Posterior cingulate gyrus (tissue), 11 donors: ENCODE data around the gene CENPC.
A peak's percentile ranks its signal among the peaks of the same experiment; 100 is the strongest.
"Not testable (repeated sequence)": the region's sequence is repeated elsewhere in the genome, so short reads cannot be mapped to it uniquely, and the experiment has no call there.

Source experiments
- DNase-seq, 10 donors: peaks; one replicate each; pipeline versions ENCODE4 v3.0.0 to v3.0.0-alpha.2; 2020 to 2021; ENCODE audit warnings: mixed read lengths in 3 of 10
- intact Hi-C: fragments of 100-400 bp; cut with DNase I; formaldehyde crosslinking; loops from one replicate; pipeline ENCODE4 v1.15.1; 2023

The CENPC gene

GRCh38 chr4:67483868-67484602 lies 61.3 kb downstream of the CENPC start:
- intact Hi-C loops, result no loop called here
- DNase-seq, result no peak

DNA sequence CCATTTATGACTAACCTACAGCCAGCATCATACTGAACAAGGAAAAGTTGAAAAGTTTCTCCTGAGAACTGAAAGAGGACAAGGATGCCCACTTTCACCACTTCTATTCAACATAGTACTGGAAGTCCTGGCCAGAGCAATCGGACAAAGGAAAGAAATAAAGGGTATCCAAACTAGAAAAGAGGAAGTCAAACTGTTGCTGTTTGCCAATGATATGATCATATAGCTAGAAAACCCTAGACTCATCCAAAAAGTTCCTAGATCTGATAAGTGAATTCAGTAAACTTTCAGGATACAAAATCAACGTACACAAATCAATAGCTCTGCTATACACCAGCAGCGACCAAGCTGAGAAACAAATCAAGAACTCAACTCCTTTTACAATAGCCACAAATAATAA lies 64.5 kb downstream of the CENPC start:
- DNase-seq, result no peak
- intact Hi-C loops, result no loop called here

DNA sequence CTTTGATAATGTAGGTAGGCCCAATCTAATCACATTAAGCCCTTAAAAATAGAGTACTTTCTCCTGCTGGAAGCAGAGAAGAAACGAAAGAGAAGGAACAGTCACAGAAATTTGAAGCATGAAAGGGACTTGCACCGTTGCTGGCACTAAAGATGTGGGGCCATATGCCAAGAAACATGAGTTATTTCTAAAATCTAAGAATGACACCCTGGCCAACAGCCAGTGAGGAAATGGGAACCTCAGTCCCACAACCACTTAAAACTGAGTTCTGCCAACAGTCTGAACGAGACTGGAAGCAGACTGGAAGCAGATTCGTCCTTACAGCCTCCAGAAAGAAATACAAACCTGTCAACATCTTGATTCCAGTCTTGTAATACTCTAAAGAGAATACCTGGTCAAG lies 70.1 kb downstream of the CENPC start:
- DNase-seq, result no peak
- intact Hi-C loops, result no loop called here

- intact Hi-C loops, result no loop called here
- DNase-seq, result no peak
Observed at GRCh38 chr4:67470871-67471270, 74.4 kb downstream of the CENPC start.

GRCh38 chr4:67468830-67469229 lies 76.5 kb downstream of the CENPC start:
- no peak for DNase-seq

GRCh38 chr4:67466751-67467150 lies 78.6 kb downstream of the CENPC start:
- no peak for DNase-seq
- intact Hi-C loops, result no loop called here

More at GRCh38 chr4:67468830-67469229, 76.5 kb downstream of the CENPC start:
- intact Hi-C loops, result no loop called here

- DNase-seq, result no peak
- intact Hi-C loops, result no loop called here
Observed at GRCh38 chr4:67465763-67466052, 79.6 kb downstream of the CENPC start.

GRCh38 chr4:67465032-67465762 lies 80.1 kb downstream of the CENPC start:
- intact Hi-C loops, result no loop called here
- DNase-seq, result peak in 5 of 10 donors; percentile 18 to 78 (median 73)

DNA sequence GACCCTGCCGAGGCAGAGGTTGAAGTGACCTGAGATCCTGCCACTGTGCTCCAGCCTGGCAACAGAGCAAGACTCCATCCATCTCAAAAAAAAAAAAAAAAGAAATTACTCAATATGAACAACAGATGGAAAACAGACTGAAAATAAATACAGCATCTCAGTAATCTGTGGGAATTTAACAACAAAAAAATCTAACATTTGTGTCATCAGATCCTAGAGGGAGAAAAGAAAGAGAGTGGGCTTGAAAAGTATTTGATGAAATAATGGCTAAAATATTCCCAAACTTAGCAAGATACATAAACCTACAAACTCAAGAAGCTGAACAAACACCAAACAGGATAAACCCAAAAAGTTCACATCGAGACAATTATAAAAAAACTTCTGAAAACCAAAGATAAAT lies 84.7 kb downstream of the CENPC start:
- intact Hi-C loops, result no loop called here
- DNase-seq, result no peak

GRCh38 chr4:67459164-67459563 lies 86.1 kb downstream of the CENPC start:
- no peak for DNase-seq
- intact Hi-C loops, result no loop called here

- intact Hi-C loops, result no loop called here
- DNase-seq, result no peak
Observed at GRCh38 chr4:67456577-67457196, 88.6 kb downstream of the CENPC start.

- intact Hi-C loops, DNase-seq: not testable (repeated sequence)
Observed at GRCh38 chr4:67452846-67453205, 92.5 kb downstream of the CENPC start.

DNA sequence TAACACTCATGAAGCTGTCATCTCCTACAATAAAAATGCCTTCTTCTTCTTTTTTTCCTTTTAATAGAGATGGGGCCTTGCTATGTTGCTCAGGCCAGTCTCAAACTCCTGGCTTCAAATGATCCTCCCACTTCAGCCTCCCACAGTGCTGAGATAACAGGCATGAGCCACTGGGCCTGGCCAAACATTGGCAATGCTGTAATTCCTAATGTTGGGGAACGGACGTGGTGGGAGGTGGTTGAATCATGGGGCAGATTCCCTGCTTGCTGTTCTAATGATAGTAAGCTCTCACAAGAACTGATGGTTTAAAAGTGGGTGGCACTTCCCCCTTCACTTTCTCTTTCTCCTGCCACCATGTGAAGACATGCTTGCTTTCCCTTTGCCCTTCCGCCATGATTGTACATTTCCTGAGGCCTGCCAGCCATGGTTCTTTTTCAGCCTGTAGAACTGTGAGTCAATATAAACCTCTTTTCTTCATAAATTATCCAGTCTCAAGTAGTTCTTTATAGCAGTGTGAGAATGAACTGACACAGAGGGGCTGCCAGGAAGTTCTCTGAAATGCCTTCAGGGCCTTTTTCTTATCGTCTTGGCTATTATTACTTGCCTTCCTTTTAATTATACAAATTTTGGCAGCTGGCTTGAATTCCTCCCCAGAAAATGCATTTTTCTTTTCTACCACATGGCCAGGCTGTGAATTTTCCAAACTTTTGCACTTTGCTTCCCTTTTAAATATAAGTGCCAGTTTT lies 93.0 kb downstream of the CENPC start:
- intact Hi-C loops, result no loop called here
- DNase-seq, result no peak

GRCh38 chr4:67451464-67451863 lies 93.8 kb downstream of the CENPC start:
- intact Hi-C loops, result no loop called here

DNA sequence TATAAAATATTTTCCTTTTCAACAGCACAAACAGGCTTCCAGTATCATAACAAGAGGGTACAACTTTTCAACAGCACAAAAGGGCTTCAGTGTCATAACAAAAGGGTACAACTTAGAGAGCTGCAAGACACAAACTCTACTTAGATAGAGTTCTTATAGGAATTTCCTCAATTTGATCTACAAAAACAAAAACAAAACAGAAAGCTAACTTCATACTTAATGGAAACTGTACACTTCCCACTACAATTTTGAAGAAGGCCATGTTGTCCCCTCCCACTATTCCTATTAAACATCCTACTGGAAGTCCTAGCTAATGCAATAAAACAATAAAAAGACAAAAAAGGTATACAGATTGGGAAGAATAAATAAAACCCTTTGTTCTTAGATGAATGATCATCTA lies 96.7 kb downstream of the CENPC start:
- intact Hi-C loops, result no loop called here
- no peak for DNase-seq

More at GRCh38 chr4:67451464-67451863, 93.8 kb downstream of the CENPC start:
- DNase-seq, result no peak

GRCh38 chr4:67447873-67448272 lies 97.4 kb downstream of the CENPC start:
- intact Hi-C loops, result no loop called here
- DNase-seq, result no peak

- intact Hi-C loops, result no loop called here
- DNase-seq, result no peak
Observed at GRCh38 chr4:67446811-67447210, 98.5 kb downstream of the CENPC start.

GRCh38 chr4:67445881-67446280 lies 99.4 kb downstream of the CENPC start:
- intact Hi-C loops, result not testable (repeated sequence)
- DNase-seq, result peak in 5 of 10 donors; percentile 6 to 83 (median 69)

- intact Hi-C loops, result no loop called here
- DNase-seq, result no peak
Observed at GRCh38 chr4:67438975-67439374, 106.3 kb downstream of the CENPC start.

DNA sequence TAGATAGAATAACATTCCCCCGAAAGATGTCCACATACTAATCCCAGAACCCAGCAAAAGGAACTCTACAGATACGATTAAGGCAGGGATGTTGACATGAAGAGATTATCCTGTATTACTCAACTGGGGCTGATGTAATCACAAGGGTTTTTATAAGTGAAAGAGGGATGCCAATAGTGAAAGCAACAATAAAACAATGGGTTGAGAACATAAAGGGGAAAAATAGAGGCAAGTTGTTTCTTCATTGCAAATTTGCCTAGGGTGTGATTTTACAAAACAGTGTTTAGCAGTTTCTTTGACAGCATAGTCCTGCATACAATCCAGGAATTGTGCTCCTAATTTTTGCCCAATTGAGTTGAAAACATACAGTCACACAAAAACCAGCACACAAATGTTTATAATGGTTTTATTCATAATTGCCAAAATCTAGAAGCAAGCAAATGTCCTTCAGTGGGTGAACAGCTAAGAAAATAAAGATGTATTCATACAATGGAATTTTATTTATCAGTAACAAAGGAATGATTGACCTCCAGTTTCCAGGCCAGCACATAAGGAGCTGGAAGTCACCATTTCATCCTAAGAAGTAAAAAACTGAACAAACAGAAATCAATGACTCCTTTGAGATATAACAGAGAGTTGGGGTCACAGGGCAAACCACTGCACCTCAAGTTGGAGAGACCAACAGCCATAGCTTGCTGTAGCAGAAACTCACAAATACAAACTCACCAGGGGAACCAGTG lies 107.2 kb downstream of the CENPC start:
- intact Hi-C loops, result no loop called here
- DNase-seq, result no peak
